Adipocyte (in vitro differentiated cells): ENCODE measurements around the gene TDRD10.

Source experiments
- DNase-seq: peaks from one replicate; pipeline ENCODE4 v3.0.0-alpha.2; 2015; ENCODE audit warnings: low read depth
- H3K27me3 ChIP-seq: replicated peaks from 2 replicates; pipeline ENCODE4 v1.7.0; 2013; ENCODE audit warnings: mild to moderate bottlenecking, low read length, moderate library complexity; ENCODE audit not compliant: control insufficient read depth, insufficient read depth
- H3K36me3 ChIP-seq: 2 replicates; pipeline ENCODE4 v1.7.0; 2013; ENCODE audit warnings: low read length, mild to moderate bottlenecking, moderate library complexity; ENCODE audit not compliant: control insufficient read depth, insufficient read depth, severe bottlenecking
- H3K4me1 ChIP-seq: 2 replicates; pipeline ENCODE4 v1.7.0; 2013; ENCODE audit warnings: mild to moderate bottlenecking, low read length, moderate library complexity; ENCODE audit not compliant: control insufficient read depth, insufficient read depth
- H3K4me3 ChIP-seq: 2 replicates; pipeline ENCODE4 v1.7.0; 2013; ENCODE audit warnings: mild to moderate bottlenecking, low read length, moderate library complexity
- H3K9ac ChIP-seq: 2 replicates; pipeline ENCODE4 v1.7.0; 2013; ENCODE audit warnings: mild to moderate bottlenecking, low read length, moderate library complexity
- H3K9me3 ChIP-seq: 2 replicates; pipeline ENCODE4 v1.7.0; 2013; ENCODE audit warnings: mild to moderate bottlenecking, low read length, moderate library complexity; ENCODE audit not compliant: control insufficient read depth

The TDRD10 gene

GRCh38 chr1:154547105-154547732 lies 45.2 kb downstream of the TDRD10 start:
- DNase-seq: no peak
- no peaks in the 10 kb centered on the region for H3K9me3 ChIP-seq
- peaks cover 34% of the 10 kb centered on the region for H3K36me3 ChIP-seq
- H3K27me3 ChIP-seq: peaks cover 27% of the 10 kb centered on the region
- no peak overlapping the region for H3K9ac ChIP-seq
- no peak overlapping the region for H3K4me3 ChIP-seq
- H3K4me1 ChIP-seq: peaks cover 11% of the 10 kb centered on the region

GRCh38 chr1:154548028-154548427 lies 46.0 kb downstream of the TDRD10 start:
- Histone ChIP-seq H3K4me3 (no peak overlapping the region), H3K36me3 (peaks cover 42% of the 10 kb centered on the region), H3K9ac (no peak overlapping the region), H3K4me1 (peaks cover 11% of the 10 kb centered on the region), H3K27me3 (peaks cover 22% of the 10 kb centered on the region), H3K9me3 (no peaks in the 10 kb centered on the region)
- DNase-seq: no peak

GRCh38 chr1:154549202-154549770 lies 47.3 kb downstream of the TDRD10 start:
- peaks cover 54% of the 10 kb centered on the region for H3K36me3 ChIP-seq

DNA sequence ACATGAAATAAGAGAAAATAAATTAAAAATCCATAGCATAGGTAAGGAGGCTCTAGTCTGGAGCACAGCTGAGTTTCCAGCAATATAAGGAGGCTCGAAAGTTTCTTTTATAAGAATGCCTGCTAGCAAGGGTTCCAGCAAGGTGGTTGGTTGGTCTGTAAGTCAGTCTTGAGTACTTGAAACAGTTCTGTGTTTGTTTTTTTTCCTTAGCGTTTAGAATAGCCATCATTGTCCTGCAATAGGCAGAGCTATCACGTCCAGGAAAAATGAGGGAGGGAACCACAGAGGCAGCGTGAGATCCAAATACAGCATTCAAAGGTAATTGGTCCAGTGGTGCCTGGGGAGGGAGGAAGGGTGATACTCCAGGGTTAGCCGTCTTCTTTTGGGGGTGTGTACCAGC lies 48.1 kb downstream of the TDRD10 start:
- DNase-seq: no peak
- Histone ChIP-seq H3K27me3 (peaks cover 2% of the 10 kb centered on the region), H3K9ac (no peak overlapping the region), H3K9me3 (no peaks in the 10 kb centered on the region), H3K4me3 (no peak overlapping the region), H3K36me3 (peaks cover 62% of the 10 kb centered on the region), H3K4me1 (peaks cover 17% of the 10 kb centered on the region)

More at GRCh38 chr1:154549202-154549770, 47.3 kb downstream of the TDRD10 start:
- Histone ChIP-seq H3K4me3 (no peak overlapping the region), H3K4me1 (peaks cover 17% of the 10 kb centered on the region), H3K9me3 (no peaks in the 10 kb centered on the region), H3K27me3 (peaks cover 10% of the 10 kb centered on the region), H3K9ac (no peak overlapping the region)
- DNase-seq: no peak

- DNase-seq: no peak
- Histone ChIP-seq H3K27me3 (no peaks in the 10 kb centered on the region), H3K4me3 (no peak overlapping the region), H3K9ac (no peak overlapping the region), H3K4me1 (peaks cover 17% of the 10 kb centered on the region), H3K36me3 (peaks cover 68% of the 10 kb centered on the region), H3K9me3 (no peaks in the 10 kb centered on the region)
These were observed 48.6 kb downstream of the TDRD10 start for GRCh38 chr1:154550657-154551056.

- Histone ChIP-seq H3K9ac (no peak overlapping the region), H3K4me3 (no peak overlapping the region), H3K4me1 (peaks cover 25% of the 10 kb centered on the region), H3K9me3 (no peaks in the 10 kb centered on the region), H3K27me3 (no peaks in the 10 kb centered on the region), H3K36me3 (peaks cover 70% of the 10 kb centered on the region)
- no peak for DNase-seq
These were observed 49.5 kb downstream of the TDRD10 start for GRCh38 chr1:154551474-154551873.

- H3K27me3 ChIP-seq: no peaks in the 10 kb centered on the region
- H3K9ac ChIP-seq: no peak overlapping the region
- no peak overlapping the region for H3K4me3 ChIP-seq
- no peaks in the 10 kb centered on the region for H3K9me3 ChIP-seq
- H3K4me1 ChIP-seq: peaks cover 30% of the 10 kb centered on the region
- DNase-seq: no peak
- H3K36me3 ChIP-seq: peaks cover 70% of the 10 kb centered on the region
These were observed 50.0 kb downstream of the TDRD10 start for GRCh38 chr1:154552036-154552435.

DNA sequence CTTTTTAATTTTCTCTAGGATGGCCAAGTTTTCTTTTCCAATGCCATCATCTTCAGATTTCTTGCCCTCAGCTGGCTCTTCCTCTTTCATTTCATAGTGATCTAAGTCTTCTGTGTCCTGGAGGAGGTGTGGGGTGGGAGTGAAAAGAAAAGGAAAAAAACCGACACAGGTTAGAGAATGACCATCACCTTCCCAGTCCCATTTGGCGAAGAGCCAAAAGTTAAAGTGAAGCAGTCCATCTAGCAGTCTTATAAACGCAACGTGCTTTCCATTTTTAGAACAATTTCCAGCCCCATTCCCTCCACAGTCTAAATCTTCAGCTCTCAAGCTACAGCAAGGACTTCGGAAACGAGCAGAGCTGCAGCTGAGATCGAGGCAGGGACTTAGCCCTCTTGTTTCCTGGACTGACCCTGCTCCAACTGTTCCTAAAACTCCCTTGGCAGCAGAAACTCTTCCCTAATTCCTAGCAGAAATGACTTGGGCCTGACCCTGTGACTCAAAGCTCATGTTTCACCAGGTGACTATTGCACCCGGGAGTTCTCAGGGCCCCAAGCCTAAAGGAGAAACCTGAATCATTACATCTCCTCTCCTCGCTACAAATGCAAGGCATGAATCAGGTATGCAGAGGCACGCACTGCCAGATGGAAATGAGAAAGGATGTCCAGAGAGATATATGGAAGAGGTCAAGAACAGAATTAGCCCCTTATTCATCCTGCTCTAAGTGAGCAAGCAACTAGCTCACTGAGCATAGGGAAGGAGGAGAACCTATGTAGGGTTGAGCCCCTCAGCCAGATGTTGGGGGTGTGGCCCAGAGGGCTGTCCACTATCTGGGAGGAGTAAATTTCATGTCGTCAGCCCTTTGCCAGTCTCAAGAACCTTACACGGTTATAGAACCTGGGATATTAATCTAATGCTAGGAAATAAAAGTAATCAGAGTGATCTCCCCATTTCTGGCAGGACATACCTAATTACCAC lies 51.3 kb downstream of the TDRD10 start:
- Histone ChIP-seq H3K4me3 (no peak overlapping the region), H3K9ac (peak overlapping the region; percentile 6), H3K9me3 (no peaks in the 10 kb centered on the region), H3K36me3 (peaks cover 70% of the 10 kb centered on the region), H3K27me3 (no peaks in the 10 kb centered on the region), H3K4me1 (peaks cover 32% of the 10 kb centered on the region)
- no peak for DNase-seq

DNA sequence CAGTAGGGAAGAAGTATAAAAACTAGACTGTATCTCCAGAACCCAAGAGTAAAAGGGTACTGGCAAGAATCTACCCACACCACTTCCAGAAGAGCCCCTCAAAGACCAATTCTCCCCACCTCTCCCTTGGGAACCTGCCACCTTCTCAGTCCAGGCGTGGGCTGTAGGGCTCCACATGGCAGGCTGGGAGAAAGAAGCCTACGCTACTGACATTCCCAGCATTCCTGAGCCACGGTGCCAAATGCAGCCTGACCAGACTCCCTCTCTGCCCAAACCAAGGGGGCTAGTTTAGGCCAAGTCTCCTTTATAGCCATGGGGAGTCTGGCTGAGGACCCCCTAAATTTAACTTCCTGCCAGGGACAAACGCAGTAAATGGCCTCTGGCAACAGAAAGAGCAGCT lies 54.4 kb downstream of the TDRD10 start:
- H3K9me3 ChIP-seq: no peaks in the 10 kb centered on the region
- H3K4me3 ChIP-seq: peak overlapping the region; percentile 89

DNA sequence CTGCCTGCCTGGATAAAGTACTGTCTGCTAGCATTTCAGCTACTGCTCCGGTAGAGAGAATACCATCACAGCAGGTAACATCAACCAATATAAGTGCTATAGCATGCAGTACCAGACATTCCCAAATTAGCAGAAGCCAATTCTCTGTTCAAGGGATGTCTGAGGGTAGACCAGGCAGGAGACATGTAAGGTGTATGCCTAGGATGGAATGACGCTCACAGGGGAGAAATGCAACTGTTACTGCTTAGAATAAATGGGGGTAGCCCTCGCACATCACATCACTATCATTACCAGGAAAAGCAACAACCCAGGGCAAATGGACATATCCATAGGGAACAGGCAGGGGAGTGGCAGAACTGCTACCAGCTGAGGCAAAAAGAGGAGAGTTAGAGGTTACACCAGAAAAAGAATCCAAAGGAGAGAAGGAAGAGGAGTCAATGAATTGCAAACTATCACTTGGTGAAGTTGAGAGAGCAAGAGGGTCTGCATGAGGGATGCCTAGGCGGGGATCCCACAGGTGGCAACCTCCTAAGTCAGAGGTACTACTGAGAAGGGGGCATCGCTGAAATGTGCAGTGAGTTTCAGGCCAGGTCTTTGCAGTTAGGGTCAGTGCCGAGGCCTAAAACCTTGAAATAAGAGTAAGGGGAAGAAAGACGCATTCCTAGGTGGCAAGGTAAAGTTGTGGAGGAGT lies 55.4 kb downstream of the TDRD10 start:
- Histone ChIP-seq H3K4me3 (peak overlapping the region; percentile 89), H3K27me3 (no peaks in the 10 kb centered on the region), H3K4me1 (peaks cover 36% of the 10 kb centered on the region), H3K36me3 (peaks cover 34% of the 10 kb centered on the region), H3K9me3 (no peaks in the 10 kb centered on the region), H3K9ac (peak overlapping the region; percentile 95)
- peak; percentile 21 for DNase-seq

More for the DNA sequence above, 54.4 kb downstream of the TDRD10 start:
- Histone ChIP-seq H3K4me1 (peaks cover 36% of the 10 kb centered on the region), H3K9ac (peak overlapping the region; percentile 95), H3K27me3 (no peaks in the 10 kb centered on the region), H3K36me3 (peaks cover 44% of the 10 kb centered on the region)
- peak; percentile 67 for DNase-seq
